Liver (tissue), 9 donors: ENCODE data around the gene RPL26. TPM values are rescaled to one million over a fixed set of nuclear protein-coding genes. Genes with fewer than 3 reads are reported as not detected.

ENCODE experiments used
- DNase-seq: peaks from one replicate; pipeline ENCODE4 v3.0.0-alpha.2; 2017; ENCODE audit warnings: low spot score
- H3K27ac ChIP-seq, 2 donors: one replicate each; pipeline ENCODE4 v1.7.0; 2013; ENCODE audit warnings: inconsistent platforms in 2 of 2, low read length in 2 of 2, control low read depth in 1 of 2, low read depth in 1 of 2, mild to moderate bottlenecking in 1 of 2
- H3K27me3 ChIP-seq, 4 donors: one replicate each; pipeline versions ENCODE4 v1.6.1 to v1.7.0; 2013; ENCODE audit warnings: low read length in 3 of 4, inconsistent platforms in 1 of 4, mild to moderate bottlenecking in 1 of 4, moderate library complexity in 1 of 4; ENCODE audit not compliant: control insufficient read depth in 4 of 4, insufficient read depth in 4 of 4
- H3K36me3 ChIP-seq, 4 donors: one replicate each; pipeline versions ENCODE4 v1.6.1 to v1.7.0; 2013; ENCODE audit warnings: low read length in 3 of 4, mild to moderate bottlenecking in 3 of 4, low read depth in 1 of 4, moderate library complexity in 1 of 4; ENCODE audit not compliant: control insufficient read depth in 4 of 4, insufficient read depth in 3 of 4
- H3K4me1 ChIP-seq, 4 donors: one replicate each; pipeline versions ENCODE4 v1.6.1 to v1.7.0; 2013; ENCODE audit warnings: low read length in 3 of 4, mild to moderate bottlenecking in 3 of 4, moderate library complexity in 1 of 4; ENCODE audit not compliant: control insufficient read depth in 4 of 4, insufficient read depth in 4 of 4
- H3K4me3 ChIP-seq, 3 donors: one replicate each; pipeline versions ENCODE4 v1.6.1 to v1.7.0; 2013; ENCODE audit warnings: low read length in 3 of 3, control low read depth in 1 of 3, low read depth in 1 of 3, mild to moderate bottlenecking in 1 of 3
- H3K9ac ChIP-seq, 2 donors: one replicate each; pipeline ENCODE4 v1.7.0; 2013; ENCODE audit warnings: low read length in 2 of 2, mild to moderate bottlenecking in 2 of 2, moderate library complexity in 2 of 2, control low read depth in 1 of 2, low read depth in 1 of 2
- H3K9me3 ChIP-seq, 4 donors: one replicate each; pipeline versions ENCODE4 v1.6.1 to v1.7.0; 2013; ENCODE audit warnings: low read length in 3 of 4; ENCODE audit not compliant: control insufficient read depth in 4 of 4
- EGR1 ChIP-seq, 2 donors: IDR thresholded peaks; 2 replicates each; pipeline ENCODE4 v1.6.1; 2016 to 2018; ENCODE audit warnings: antibody characterized with exemption in 2 of 2, low read depth in 2 of 2
- FOXA1 ChIP-seq: IDR thresholded peaks from 2 replicates; pipeline ENCODE4 v1.6.1; 2016; ENCODE audit warnings: antibody characterized with exemption
- FOXA2 ChIP-seq: IDR thresholded peaks from 2 replicates; pipeline ENCODE4 v1.6.1; 2016; ENCODE audit warnings: antibody characterized with exemption
- GABPA ChIP-seq, 2 donors: IDR thresholded peaks in 1 of 2; conservative IDR thresholded peaks in 1 of 2; 2 replicates each; pipeline ENCODE4 v1.6.1; 2016; ENCODE audit warnings: antibody characterized with exemption in 2 of 2, mild to moderate bottlenecking in 1 of 2, moderate library complexity in 1 of 2
- HNF4A ChIP-seq, 2 donors: conservative IDR thresholded peaks; 2 replicates each; pipeline ENCODE4 v1.6.1; 2016; ENCODE audit warnings: antibody characterized with exemption in 2 of 2, mild to moderate bottlenecking in 2 of 2
- HNF4G ChIP-seq: IDR thresholded peaks from 2 replicates; pipeline ENCODE4 v1.6.1; 2016; ENCODE audit warnings: antibody characterized with exemption
- JUND ChIP-seq, 2 donors: IDR thresholded peaks; 2 replicates each; pipeline ENCODE4 v1.6.1; 2016; ENCODE audit warnings: antibody characterized with exemption in 2 of 2
- NR2F2 ChIP-seq: IDR thresholded peaks from 2 replicates; pipeline ENCODE4 v1.6.1; 2016; ENCODE audit warnings: antibody characterized with exemption
- RAD21 ChIP-seq, 2 donors: IDR thresholded peaks; 2 replicates each; pipeline ENCODE4 v1.6.1; 2016; ENCODE audit warnings: antibody characterized with exemption in 2 of 2, mild to moderate bottlenecking in 2 of 2
- RXRA ChIP-seq, 2 donors: IDR thresholded peaks; 2 replicates each; pipeline ENCODE4 v1.6.1; 2017 to 2018; ENCODE audit warnings: antibody characterized with exemption in 2 of 2, mild to moderate bottlenecking in 1 of 2
- SP1 ChIP-seq: IDR thresholded peaks from 2 replicates; pipeline ENCODE4 v1.6.1; 2018; ENCODE audit warnings: antibody characterized with exemption, mild to moderate bottlenecking
- TAF1 ChIP-seq: conservative IDR thresholded peaks from 2 replicates; pipeline ENCODE4 v1.6.1; 2016; ENCODE audit warnings: antibody characterized with exemption, mild to moderate bottlenecking
- YY1 ChIP-seq: IDR thresholded peaks from 2 replicates; pipeline ENCODE4 v1.6.1; 2016; ENCODE audit warnings: antibody characterized with exemption, mild to moderate bottlenecking
- WGBS: extraction: QIAGEN DNeasy Blood & Tissue Kit; methylation state at CpG from one replicate; pipeline ENCODE4 v1.1.7; 2013; 5-methylcytosine and 5-hydroxymethylcytosine counted together
- polyA plus RNA-seq, 2 donors: library from polyadenylated mRNA; stranded (reverse) in 1 of 2; unstranded in 1 of 2; fragments of 200-250 nt in 1 of 2; fragments of >200 nt in 1 of 2; fragmentation: Nextera tagmentation in 1 of 2; extraction: Ambion mirVana in 1 of 2; gene quantifications; one replicate each; pipeline versions ENCODE4 v1.2.1 to v1.2.3, GENCODE V29; 2013 to 2015
- total RNA-seq, 2 donors: library from RNA; depleted of rRNA; stranded (reverse); fragments of >200 nt; gene quantifications; one replicate each; pipeline ENCODE4 v1.2.3, GENCODE V29; 2014
- TF ChIP-seq, protein P1 (sequence below): fragments of 150-350 bp; IDR thresholded peaks from 2 replicates; pipeline ENCODE4 v1.5.1; 2017; ENCODE audit warnings: improper control_type of control experiment, low read depth, low read length; ENCODE audit not compliant: missing input control
- TF ChIP-seq, protein P2 (sequence below): IDR thresholded peaks from 2 replicates; pipeline ENCODE4 v1.6.1; 2016; ENCODE audit warnings: antibody characterized with exemption
- TF ChIP-seq, protein P3 (sequence below): IDR thresholded peaks from 2 replicates; pipeline ENCODE4 v1.6.1; 2016; ENCODE audit warnings: antibody characterized with exemption
- TF ChIP-seq, protein P4 (sequence below): IDR thresholded peaks from 2 replicates; pipeline ENCODE4 v1.6.1; 2016; ENCODE audit warnings: antibody characterized with exemption, mild to moderate bottlenecking
- TF ChIP-seq, protein P5 (sequence below): IDR thresholded peaks from 2 replicates; pipeline ENCODE4 v1.6.1; 2016; ENCODE audit warnings: antibody characterized with exemption
- donor health status: healthy.
- donor health status: healthy.
- donor health status: healthy.
- donor health status: healthy.
- donor health status: healthy.

Gene RPL26
- total and polyA plus RNA-seq, 4 donors = 309 to 1,192 (median 1,053) TPM

DNA sequence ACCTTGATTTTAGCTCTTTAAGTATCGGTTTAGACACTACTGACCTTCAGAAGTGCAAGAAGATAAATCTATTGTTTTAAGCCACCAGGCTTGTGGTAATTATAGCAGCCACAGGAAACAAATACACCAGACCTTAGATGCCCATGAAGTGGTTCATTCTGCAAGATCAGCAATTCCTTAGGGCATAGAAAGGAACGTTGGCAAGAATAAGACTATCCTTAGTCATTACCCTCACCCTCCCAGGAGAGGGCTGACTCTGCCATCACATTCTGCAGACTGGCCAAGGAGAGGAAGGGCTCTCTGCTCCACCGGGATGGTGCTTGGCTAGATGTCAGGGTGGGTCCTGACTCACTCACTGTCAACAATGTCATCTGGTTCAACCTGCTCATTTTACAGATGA, 38.6 kb upstream of the RPL26 start (continued):
- TF ChIP-seq, protein P1, sequence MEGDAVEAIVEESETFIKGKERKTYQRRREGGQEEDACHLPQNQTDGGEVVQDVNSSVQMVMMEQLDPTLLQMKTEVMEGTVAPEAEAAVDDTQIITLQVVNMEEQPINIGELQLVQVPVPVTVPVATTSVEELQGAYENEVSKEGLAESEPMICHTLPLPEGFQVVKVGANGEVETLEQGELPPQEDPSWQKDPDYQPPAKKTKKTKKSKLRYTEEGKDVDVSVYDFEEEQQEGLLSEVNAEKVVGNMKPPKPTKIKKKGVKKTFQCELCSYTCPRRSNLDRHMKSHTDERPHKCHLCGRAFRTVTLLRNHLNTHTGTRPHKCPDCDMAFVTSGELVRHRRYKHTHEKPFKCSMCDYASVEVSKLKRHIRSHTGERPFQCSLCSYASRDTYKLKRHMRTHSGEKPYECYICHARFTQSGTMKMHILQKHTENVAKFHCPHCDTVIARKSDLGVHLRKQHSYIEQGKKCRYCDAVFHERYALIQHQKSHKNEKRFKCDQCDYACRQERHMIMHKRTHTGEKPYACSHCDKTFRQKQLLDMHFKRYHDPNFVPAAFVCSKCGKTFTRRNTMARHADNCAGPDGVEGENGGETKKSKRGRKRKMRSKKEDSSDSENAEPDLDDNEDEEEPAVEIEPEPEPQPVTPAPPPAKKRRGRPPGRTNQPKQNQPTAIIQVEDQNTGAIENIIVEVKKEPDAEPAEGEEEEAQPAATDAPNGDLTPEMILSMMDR = no peak

DNA sequence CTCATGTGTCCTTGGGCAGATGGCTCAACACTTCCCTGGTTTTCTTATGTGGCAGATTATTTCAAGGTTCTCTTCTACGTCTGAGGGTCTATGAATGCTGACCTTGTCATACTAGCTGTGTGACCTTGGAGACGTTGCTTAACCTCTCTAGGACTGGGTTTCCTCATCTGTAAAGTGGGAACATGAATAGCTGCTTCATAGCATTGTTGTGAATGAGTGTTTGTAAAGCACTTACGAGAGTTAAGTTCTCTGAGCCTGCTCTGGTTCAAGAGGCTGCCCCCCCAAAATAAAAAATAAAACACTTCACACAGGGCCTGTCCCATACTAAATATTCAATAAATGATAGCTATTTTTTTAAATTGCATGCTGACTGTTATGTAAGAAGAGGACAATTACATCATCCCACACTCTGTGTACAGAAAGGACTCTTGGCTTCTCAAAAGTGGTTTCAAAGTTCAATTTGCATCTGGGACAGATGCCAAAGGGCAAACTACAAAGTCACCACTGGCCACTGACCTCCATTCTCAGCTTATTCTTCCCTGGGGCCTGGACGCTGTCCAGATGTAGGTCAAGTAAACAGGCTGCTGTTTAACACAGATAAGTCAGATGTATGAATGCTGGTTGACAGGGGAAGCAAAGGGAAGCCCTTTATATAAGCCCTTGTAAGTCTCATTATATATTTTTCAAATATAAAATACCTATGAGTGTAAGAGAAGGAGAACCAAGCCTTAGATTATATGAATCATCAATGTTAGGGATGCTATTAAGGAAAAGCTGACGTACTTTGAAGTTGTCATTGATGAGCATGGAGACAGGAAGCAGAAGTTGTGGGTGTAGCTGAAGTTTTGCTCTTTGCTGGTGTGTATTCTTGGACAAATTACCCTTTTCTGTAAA, 37.3 kb upstream of the RPL26 start:
- H3K9me3 ChIP-seq = no peaks in the 10 kb centered on the region
- 6% methylated on average over 5 of the region's 5 CpGs for WGBS
- peak overlapping the region; percentile 70 to 88 for H3K27ac ChIP-seq
- no peak overlapping the region for H3K4me3 ChIP-seq
- peak overlapping the region in 1 of 2 donors; percentile 65 for H3K9ac ChIP-seq
- H3K36me3 ChIP-seq = no peaks in the 10 kb centered on the region
- H3K27me3 ChIP-seq = no peaks in the 10 kb centered on the region
- TF ChIP-seq EGR1 (IDR thresholded peaks at IDR 0.05; ENCODE audit: low read depth in 2 of 2) (peak in 1 of 2 donors; percentile 87), JUND (IDR thresholded peaks at IDR 0.05) (peak; percentile 95 to 98), SP1 (peak; percentile 93), RAD21 (IDR thresholded peaks at IDR 0.05) (peak; percentile 62 to 63), FOXA1 (peak; percentile 96), GABPA (IDR thresholded peaks at IDR 0.05 in 1 of 2, conservative IDR thresholded peaks at IDR 0.05 in 1 of 2) (peak in 1 of 2 donors; percentile 69), RXRA (IDR thresholded peaks at IDR 0.05) (peak; percentile 99), HNF4G (peak; percentile 98), YY1 (peak; percentile 88), TAF1 (no peak), HNF4A (conservative IDR thresholded peaks at IDR 0.05) (peak; percentile 99), NR2F2 (peak; percentile 100), FOXA2 (peak; percentile 96)
- TF ChIP-seq, protein P2, sequence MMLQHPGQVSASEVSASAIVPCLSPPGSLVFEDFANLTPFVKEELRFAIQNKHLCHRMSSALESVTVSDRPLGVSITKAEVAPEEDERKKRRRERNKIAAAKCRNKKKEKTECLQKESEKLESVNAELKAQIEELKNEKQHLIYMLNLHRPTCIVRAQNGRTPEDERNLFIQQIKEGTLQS = peak; percentile 96
- TF ChIP-seq, protein P1 = no peak
- TF ChIP-seq, protein P3, sequence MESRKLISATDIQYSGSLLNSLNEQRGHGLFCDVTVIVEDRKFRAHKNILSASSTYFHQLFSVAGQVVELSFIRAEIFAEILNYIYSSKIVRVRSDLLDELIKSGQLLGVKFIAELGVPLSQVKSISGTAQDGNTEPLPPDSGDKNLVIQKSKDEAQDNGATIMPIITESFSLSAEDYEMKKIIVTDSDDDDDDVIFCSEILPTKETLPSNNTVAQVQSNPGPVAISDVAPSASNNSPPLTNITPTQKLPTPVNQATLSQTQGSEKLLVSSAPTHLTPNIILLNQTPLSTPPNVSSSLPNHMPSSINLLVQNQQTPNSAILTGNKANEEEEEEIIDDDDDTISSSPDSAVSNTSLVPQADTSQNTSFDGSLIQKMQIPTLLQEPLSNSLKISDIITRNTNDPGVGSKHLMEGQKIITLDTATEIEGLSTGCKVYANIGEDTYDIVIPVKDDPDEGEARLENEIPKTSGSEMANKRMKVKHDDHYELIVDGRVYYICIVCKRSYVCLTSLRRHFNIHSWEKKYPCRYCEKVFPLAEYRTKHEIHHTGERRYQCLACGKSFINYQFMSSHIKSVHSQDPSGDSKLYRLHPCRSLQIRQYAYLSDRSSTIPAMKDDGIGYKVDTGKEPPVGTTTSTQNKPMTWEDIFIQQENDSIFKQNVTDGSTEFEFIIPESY = peak; percentile 94
- TF ChIP-seq, protein P4, sequence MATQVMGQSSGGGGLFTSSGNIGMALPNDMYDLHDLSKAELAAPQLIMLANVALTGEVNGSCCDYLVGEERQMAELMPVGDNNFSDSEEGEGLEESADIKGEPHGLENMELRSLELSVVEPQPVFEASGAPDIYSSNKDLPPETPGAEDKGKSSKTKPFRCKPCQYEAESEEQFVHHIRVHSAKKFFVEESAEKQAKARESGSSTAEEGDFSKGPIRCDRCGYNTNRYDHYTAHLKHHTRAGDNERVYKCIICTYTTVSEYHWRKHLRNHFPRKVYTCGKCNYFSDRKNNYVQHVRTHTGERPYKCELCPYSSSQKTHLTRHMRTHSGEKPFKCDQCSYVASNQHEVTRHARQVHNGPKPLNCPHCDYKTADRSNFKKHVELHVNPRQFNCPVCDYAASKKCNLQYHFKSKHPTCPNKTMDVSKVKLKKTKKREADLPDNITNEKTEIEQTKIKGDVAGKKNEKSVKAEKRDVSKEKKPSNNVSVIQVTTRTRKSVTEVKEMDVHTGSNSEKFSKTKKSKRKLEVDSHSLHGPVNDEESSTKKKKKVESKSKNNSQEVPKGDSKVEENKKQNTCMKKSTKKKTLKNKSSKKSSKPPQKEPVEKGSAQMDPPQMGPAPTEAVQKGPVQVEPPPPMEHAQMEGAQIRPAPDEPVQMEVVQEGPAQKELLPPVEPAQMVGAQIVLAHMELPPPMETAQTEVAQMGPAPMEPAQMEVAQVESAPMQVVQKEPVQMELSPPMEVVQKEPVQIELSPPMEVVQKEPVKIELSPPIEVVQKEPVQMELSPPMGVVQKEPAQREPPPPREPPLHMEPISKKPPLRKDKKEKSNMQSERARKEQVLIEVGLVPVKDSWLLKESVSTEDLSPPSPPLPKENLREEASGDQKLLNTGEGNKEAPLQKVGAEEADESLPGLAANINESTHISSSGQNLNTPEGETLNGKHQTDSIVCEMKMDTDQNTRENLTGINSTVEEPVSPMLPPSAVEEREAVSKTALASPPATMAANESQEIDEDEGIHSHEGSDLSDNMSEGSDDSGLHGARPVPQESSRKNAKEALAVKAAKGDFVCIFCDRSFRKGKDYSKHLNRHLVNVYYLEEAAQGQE = peak; percentile 83
- TF ChIP-seq, protein P5, sequence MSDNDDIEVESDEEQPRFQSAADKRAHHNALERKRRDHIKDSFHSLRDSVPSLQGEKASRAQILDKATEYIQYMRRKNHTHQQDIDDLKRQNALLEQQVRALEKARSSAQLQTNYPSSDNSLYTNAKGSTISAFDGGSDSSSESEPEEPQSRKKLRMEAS = peak; percentile 97
- H3K4me1 ChIP-seq = peaks cover 5 to 45% (median 39%) of the 10 kb centered on the region in 4 donors
- peak; percentile 82 for DNase-seq
